GM12872 (cell line): ENCODE results near the gene RASL12.

Experiments
- CTCF ChIP-seq: IDR thresholded peaks from 3 replicates; pipeline ENCODE4 v1.5.1; 2011; ENCODE audit warnings: low read depth, mild to moderate bottlenecking, low read length, moderate library complexity; ENCODE audit not compliant: insufficient read depth

Gene RASL12

GRCh38 chr15:65020419-65020818, 47.4 kb downstream of the RASL12 start:
- no peak for TF ChIP-seq CTCF

DNA sequence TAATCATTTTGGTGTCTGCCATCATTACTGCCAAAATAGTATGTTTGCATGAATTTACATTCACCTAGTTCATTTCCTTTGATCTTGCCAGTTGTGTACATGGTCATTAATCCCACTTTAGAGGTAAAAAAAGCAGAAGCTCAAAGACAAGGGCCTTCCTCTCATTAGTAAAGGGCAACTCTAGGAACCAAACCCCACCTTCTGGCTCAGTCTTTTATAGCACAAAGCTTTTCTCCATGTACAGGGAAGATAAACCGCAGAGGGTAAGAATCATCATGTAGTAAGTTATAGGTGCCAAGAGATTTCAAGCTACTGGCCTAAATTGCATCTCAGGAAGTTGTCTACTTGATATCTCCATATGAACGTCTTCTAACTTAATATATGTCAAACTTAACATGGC, 58.8 kb downstream of the RASL12 start:
- TF ChIP-seq CTCF, result no peak

- no peak for TF ChIP-seq CTCF
Observed at GRCh38 chr15:65006876-65007275, 60.9 kb downstream of the RASL12 start.

- TF ChIP-seq CTCF, result no peak
Observed at GRCh38 chr15:65004993-65005392, 62.8 kb downstream of the RASL12 start.
